SK-N-SH (cell line): ENCODE data around the gene FGD2. TPM values are rescaled to one million over a fixed set of nuclear protein-coding genes. Genes with fewer than 3 reads are reported as not detected.
A peak's percentile ranks its signal among the peaks of the same experiment; 100 is the strongest.

Experiments
- CTCF ChIA-PET: fragments of 300-600, 350-600 bp; formaldehyde crosslinking; extraction: SDS; loops from one replicate; lab custom pipeline; 2021; lab: Yijun Ruan, JAX
- POLR2A ChIA-PET: fragments of 350-600 bp; sonication (Branson Sonifier 250); formaldehyde crosslinking; extraction: SDS; loops from one replicate; lab custom pipeline; 2020; ENCODE audit warnings: antibody characterized with exemption, inconsistent platforms; lab: Yijun Ruan, JAX
- DNase-seq: peaks from one replicate; pipeline ENCODE4 v3.0.0; 2012
- H2AFZ ChIP-seq: fragments of 200-600 bp; sonication (generic); 2 replicates; pipeline ENCODE4 v1.8.1; 2016; ENCODE audit warnings: antibody characterized with exemption, mild to moderate bottlenecking, low read depth
- H3F3A ChIP-seq: fragments of 200-600 bp; sonication (generic); replicated peaks from 2 replicates; pipeline ENCODE3; 2016; ENCODE audit warnings: antibody characterized with exemption, mild to moderate bottlenecking; ENCODE audit not compliant: insufficient read depth
- H3K27ac ChIP-seq, 2 experiments: fragments of 200-500 bp in 1 of 2; fragments of 200-600 bp in 1 of 2; sonication (Bioruptor generic) in 1 of 2; sonication (generic), shearing (Covaris generic) in 1 of 2; 2 replicates each; pipeline versions ENCODE4 v1.5.1 to v1.6.1; 2014 to 2016; ENCODE audit warnings: low read depth in 2 of 2, inconsistent platforms in 1 of 2, low read length in 1 of 2, mild to moderate bottlenecking in 1 of 2, mixed read lengths in 1 of 2
- H3K27me3 ChIP-seq: fragments of 200-600 bp; sonication (generic), shearing (Covaris generic); 2 replicates; pipeline ENCODE4 v1.6.1; 2016; ENCODE audit warnings: mixed run types; ENCODE audit not compliant: insufficient read depth
- H3K36me3 ChIP-seq, 2 experiments: fragments of 200-500 bp in 1 of 2; fragments of 200-600 bp in 1 of 2; sonication (Bioruptor generic) in 1 of 2; sonication (generic) in 1 of 2; replicated peaks in 1 of 2; 2 replicates each; pipeline versions ENCODE3 to v1.5.1; 2014 to 2016; ENCODE audit warnings: low read length in 1 of 2, mild to moderate bottlenecking in 1 of 2; ENCODE audit not compliant: insufficient read depth in 2 of 2, control insufficient read depth in 1 of 2
- H3K4me1 ChIP-seq, 2 experiments: fragments of 200-500 bp in 1 of 2; fragments of 200-600 bp in 1 of 2; sonication (Bioruptor generic) in 1 of 2; sonication (generic), shearing (Covaris generic) in 1 of 2; 2 replicates each; pipeline versions ENCODE4 v1.5.1 to v1.6.1; 2014 to 2016; ENCODE audit warnings: low read depth in 1 of 2, low read length in 1 of 2, mixed run types in 1 of 2; ENCODE audit not compliant: insufficient read depth in 2 of 2, control insufficient read depth in 1 of 2
- H3K4me2 ChIP-seq: fragments of 200-600 bp; sonication (generic), shearing (Covaris generic); 2 replicates; pipeline ENCODE4 v1.6.1; 2017; ENCODE audit warnings: mixed run types
- H3K4me3 ChIP-seq, 2 experiments: fragments of 200-500 bp in 1 of 2; fragments of 200-600 bp in 1 of 2; sonication (Bioruptor generic) in 1 of 2; sonication (generic), shearing (Covaris generic) in 1 of 2; 2 replicates each; pipeline versions ENCODE4 v1.5.1 to v1.8.1; 2014 to 2016; ENCODE audit warnings: low read depth in 2 of 2, inconsistent platforms in 1 of 2, low read length in 1 of 2, mild to moderate bottlenecking in 1 of 2, mixed read lengths in 1 of 2, moderate library complexity in 1 of 2
- H3K79me2 ChIP-seq: fragments of 200-600 bp; sonication (generic); 2 replicates; pipeline ENCODE4 v1.8.1; 2017; ENCODE audit warnings: mild to moderate bottlenecking; ENCODE audit not compliant: insufficient read depth
- H3K9ac ChIP-seq: fragments of 200-600 bp; sonication (generic); 2 replicates; pipeline ENCODE4 v1.6.1; 2017; ENCODE audit warnings: mixed run types
- H3K9me2 ChIP-seq: fragments of 200-600 bp; sonication (generic); 2 replicates; pipeline ENCODE4 v1.6.1; 2017; ENCODE audit warnings: mixed run types
- H3K9me3 ChIP-seq: fragments of 200-600 bp; sonication (generic); 2 replicates; pipeline ENCODE4 v1.6.1; 2017; ENCODE audit warnings: mixed run types, mild to moderate bottlenecking, moderate library complexity
- H4K20me1 ChIP-seq: fragments of 200-600 bp; sonication (generic); 2 replicates; pipeline ENCODE4 v1.6.1; 2017; ENCODE audit warnings: mild to moderate bottlenecking, mixed run types; ENCODE audit not compliant: insufficient read depth
- CTCF ChIP-seq: fragments of 200-600 bp; sonication (generic); IDR thresholded peaks from 2 replicates; pipeline ENCODE4 v1.6.1; 2017; ENCODE audit warnings: antibody characterized with exemption, mild to moderate bottlenecking, moderate library complexity
- ELF1 ChIP-seq: IDR thresholded peaks from 2 replicates; pipeline ENCODE4 v1.4.0; 2012
- FOSL2 ChIP-seq: IDR thresholded peaks from 2 replicates; pipeline ENCODE4 v1.4.0; 2012; ENCODE audit warnings: low read depth, mild to moderate bottlenecking, moderate library complexity, borderline replicate concordance
- GABPA ChIP-seq: IDR thresholded peaks from 2 replicates; pipeline ENCODE4 v1.4.0; 2012; ENCODE audit warnings: low read depth, mild to moderate bottlenecking
- MXI1 ChIP-seq: IDR thresholded peaks from 2 replicates; pipeline ENCODE4 v1.6.1; 2012; ENCODE audit warnings: mild to moderate bottlenecking, low read depth, low read length, improper control_type of control experiment
- POLR2AphosphoS5 ChIP-seq: IDR thresholded peaks from 2 replicates; pipeline ENCODE4 v1.6.1; 2012; ENCODE audit warnings: low read depth, low read length
- RFX5 ChIP-seq: IDR thresholded peaks from 2 replicates; pipeline ENCODE4 v1.6.1; 2012; ENCODE audit warnings: mild to moderate bottlenecking, improper control_type of control experiment, low read length
- RXRA ChIP-seq: IDR thresholded peaks from 2 replicates; pipeline ENCODE4 v1.4.0; 2012; ENCODE audit warnings: low read depth, mild to moderate bottlenecking, borderline replicate concordance
- SIN3A ChIP-seq: IDR thresholded peaks from 2 replicates; pipeline ENCODE4 v1.6.1; 2012; ENCODE audit warnings: low read depth, mild to moderate bottlenecking, low read length, moderate library complexity, borderline replicate concordance
- SMC3 ChIP-seq: IDR thresholded peaks from 2 replicates; pipeline ENCODE4 v1.6.1; 2012; ENCODE audit warnings: low read depth, low read length, improper control_type of control experiment
- USF2 ChIP-seq: fragments of 150-350 bp; IDR thresholded peaks from 2 replicates; pipeline ENCODE4 v1.6.1; 2017; ENCODE audit warnings: antibody characterized with exemption, low read length, low read depth, borderline replicate concordance
- WGBS: methylation state at CpG from one replicate; pipeline ENCODE4 v1.1.6; 2017; ENCODE audit warnings: low lambda C conversion rate; 5-methylcytosine and 5-hydroxymethylcytosine counted together
- polyA plus RNA-seq, 3 experiments: library from polyadenylated mRNA; depleted of rRNA; stranded (reverse); fragments of >200 nt; gene quantifications; 2 replicates each; pipeline ENCODE4 v1.2.3, GENCODE V29; 2012

Gene FGD2
- polyA plus RNA-seq, 1 of the 3 experiments (the other 2 are of a cell fraction): not detected

- peak overlapping the region in 1 of 2 experiments; percentile 17; a peak in 1 of 4 replicates for H3K27ac ChIP-seq
- no peaks in the 10 kb centered on the region for H4K20me1 ChIP-seq
- H2AFZ ChIP-seq: no peak overlapping the region
- peaks cover 10 to 17% of the 10 kb centered on the region in 2 experiments; a peak in 3 of 4 replicates for H3K4me1 ChIP-seq
- ChIA-PET POLR2A (no interaction called here), CTCF (interaction anchor here (17.8 to 36.6 kb wide), 2 partner anchors 33 to 113 kb away, joined by 490 to 678 read pairs; partner anchors contain the start of gene PIM1)
- H3K4me3 ChIP-seq: no peak overlapping the region
- H3F3A ChIP-seq: peaks cover 16% of the 10 kb centered on the region
- no peaks in the 10 kb centered on the region for H3K9me3 ChIP-seq
- H3K36me3 ChIP-seq: no peaks in the 10 kb centered on the region
- H3K9me2 ChIP-seq: no peaks in the 10 kb centered on the region
- no peak overlapping the region for H3K4me2 ChIP-seq
- DNase-seq: no peak
- H3K27me3 ChIP-seq: no peaks in the 10 kb centered on the region
- no peak for TF ChIP-seq POLR2AphosphoS5
- TF ChIP-seq FOSL2: no peak
- no peak for TF ChIP-seq RXRA
- no peak for TF ChIP-seq MXI1
- TF ChIP-seq GABPA: no peak
- TF ChIP-seq RFX5: no peak
- TF ChIP-seq CTCF: no peak
- no peak for TF ChIP-seq SIN3A
- H3K79me2 ChIP-seq: no peaks in the 10 kb centered on the region
- no peak overlapping the region for H3K9ac ChIP-seq
- 91% methylated on average over 6 of the region's 6 CpGs for WGBS
Measured at GRCh38 chr6:37062424-37062823, 57.0 kb downstream of the FGD2 start.

- 86% methylated on average over 16 of the region's 17 CpGs for WGBS
- POLR2A ChIA-PET: no interaction called here
- Histone ChIP-seq H3K27me3 (no peaks in the 10 kb centered on the region), H3K4me1 (peaks cover 0 to 8% of the 10 kb centered on the region in 2 experiments; a peak in 1 of 4 replicates), H3K9me2 (no peaks in the 10 kb centered on the region), H4K20me1 (no peaks in the 10 kb centered on the region), H2AFZ (no peak overlapping the region), H3K9ac (no peak overlapping the region), H3K4me2 (no peak overlapping the region), H3K4me3 (no peak overlapping the region), H3F3A (no peaks in the 10 kb centered on the region), H3K9me3 (no peaks in the 10 kb centered on the region), H3K36me3 (no peaks in the 10 kb centered on the region), H3K79me2 (no peaks in the 10 kb centered on the region), H3K27ac (no peak overlapping the region)
- CTCF ChIA-PET: interaction anchor here (1.3 to 2.0 kb wide), 3 partner anchors 10 to 103 kb away, joined by 4 to 10 read pairs (median 4); no protein-coding TSS in a partner anchor
- TF ChIP-seq USF2 (no peak), SMC3 (no peak), ELF1 (no peak)
- no peak for DNase-seq
Measured at GRCh38 chr6:37068356-37069270, 63.2 kb downstream of the FGD2 start.
